OCI-M2 (cell line): ENCODE measurements around the gene OR52A5.
A peak's percentile ranks its signal among the peaks of the same experiment; 100 is the strongest.
"Not testable (repeated sequence)": the region's sequence is repeated elsewhere in the genome, so short reads cannot be mapped to it uniquely, and the experiment has no call there.

Source experiments
- DNase-seq: peaks from one replicate; lab custom pipeline; 2025; ENCODE audit not compliant: unreplicated experiment; lab: John Stamatoyannopoulos, UW

Gene OR52A5

GRCh38 chr11:5137996-5138395 is at the start of gene OR52A5:
Gene OR52A5 (minus strand): TSS chr11:5138356. CDS start chr11:5132642, 5,714 bp downstream.
- DNase-seq: no peak

DNA sequence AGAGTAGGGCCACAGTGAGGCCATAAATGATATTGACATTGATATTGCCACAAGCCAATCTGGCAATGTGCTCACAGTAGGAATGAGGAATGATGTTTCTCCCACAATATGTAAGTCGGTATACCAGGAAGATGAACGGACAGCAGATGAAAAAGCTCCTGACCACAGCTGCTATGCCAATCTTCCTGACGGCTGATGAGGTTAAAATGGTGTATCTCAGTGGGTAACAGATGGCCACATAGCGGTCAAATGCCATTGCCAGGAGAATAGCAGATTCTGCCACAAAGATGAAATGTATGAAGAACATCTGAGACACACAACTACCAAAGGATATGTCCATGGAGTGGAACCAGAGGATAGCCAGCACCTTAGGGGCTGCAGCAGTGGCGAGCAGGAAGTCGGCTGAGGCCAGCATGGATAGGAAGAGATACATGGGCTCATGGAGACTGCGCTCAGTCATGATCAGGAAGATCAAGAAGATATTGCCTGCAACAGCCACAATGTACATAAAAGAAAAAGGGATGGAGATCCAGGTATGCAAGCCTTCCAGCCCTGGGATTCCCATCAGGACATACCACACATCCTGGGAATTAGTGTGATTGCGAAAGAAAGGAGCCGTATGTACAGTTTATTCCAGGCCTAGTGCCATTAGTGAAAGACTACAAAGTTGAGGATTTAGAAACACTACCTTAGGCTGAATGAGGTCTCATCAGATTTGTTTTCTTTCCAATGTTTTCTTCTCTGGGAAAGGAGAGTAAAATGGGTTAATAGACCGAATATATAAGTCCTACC is 40.1 kb upstream of the OR52A5 start:
- DNase-seq: no peak

- DNase-seq: no peak
Measured at GRCh38 chr11:5174934-5175333, 36.8 kb upstream of the OR52A5 start.

DNA sequence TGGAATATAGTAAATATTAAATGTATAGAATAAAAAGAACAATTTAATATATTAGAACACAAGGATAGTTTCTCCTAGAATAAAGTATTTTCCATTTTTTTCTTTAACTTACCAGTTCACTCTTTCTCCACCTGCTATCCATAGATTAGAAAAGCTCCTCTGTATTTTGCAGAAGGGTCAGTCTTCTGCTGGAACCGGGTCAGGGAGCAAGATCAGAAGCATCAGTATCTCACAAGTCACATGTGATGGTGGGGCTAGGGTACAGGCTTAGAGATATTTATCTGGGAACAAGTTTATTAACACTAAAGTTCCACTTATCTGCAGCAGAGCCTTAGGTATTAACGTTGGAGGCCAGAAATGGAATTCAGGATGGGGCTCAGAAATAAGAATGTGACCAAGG is 33.7 kb upstream of the OR52A5 start:
- DNase-seq: no peak

- not testable (repeated sequence) for DNase-seq
Measured at GRCh38 chr11:5165898-5166297, 27.7 kb upstream of the OR52A5 start.

DNA sequence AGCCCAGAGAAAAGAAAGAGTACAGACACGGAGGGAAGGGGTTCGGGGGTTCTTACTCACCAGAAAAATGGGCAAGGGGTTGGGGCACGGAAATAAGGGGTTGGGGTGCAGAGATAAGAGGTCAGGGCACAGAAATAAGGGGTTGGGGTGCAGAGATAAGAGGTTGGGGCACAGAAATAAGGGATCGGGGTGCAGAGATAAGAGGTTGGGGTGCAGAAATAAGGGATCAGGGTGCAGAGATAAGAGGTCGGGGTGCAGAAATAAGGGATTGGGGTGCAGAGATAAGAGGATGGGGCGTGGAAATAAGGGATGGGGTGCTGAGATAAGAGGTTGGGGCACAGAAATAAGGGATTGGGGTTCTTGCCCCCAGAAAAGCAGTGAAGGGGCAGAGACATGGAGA is 26.7 kb upstream of the OR52A5 start:
- DNase-seq: not testable (repeated sequence)

DNA sequence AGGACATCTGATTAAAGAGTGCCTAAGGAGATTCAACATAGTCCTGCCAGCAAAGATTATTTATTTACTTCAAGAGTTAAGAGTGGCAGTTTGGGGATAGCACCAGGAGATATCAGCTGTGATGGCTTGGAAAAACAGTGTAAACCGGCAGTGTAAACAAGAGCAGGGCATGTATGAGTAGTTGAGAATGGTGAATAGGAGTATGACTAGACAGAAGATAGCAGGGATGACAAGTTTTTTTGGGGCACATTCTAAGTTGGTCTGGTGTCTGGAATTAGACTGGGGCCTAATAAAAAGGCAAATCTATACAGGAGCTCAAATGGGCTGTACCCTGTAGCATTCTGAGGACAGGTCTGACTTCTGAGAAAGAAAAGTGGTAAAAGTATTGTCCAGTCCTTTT is 22.9 kb upstream of the OR52A5 start:
- not testable (repeated sequence) for DNase-seq

GRCh38 chr11:5160217-5160616 is 22.1 kb upstream of the OR52A5 start:
- not testable (repeated sequence) for DNase-seq

GRCh38 chr11:5159806-5160205 is 21.6 kb upstream of the OR52A5 start:
- no peak for DNase-seq

GRCh38 chr11:5154657-5155056 is 16.5 kb upstream of the OR52A5 start, which contains the start of gene OR52A1:
Gene OR52A1 (minus strand): TSS chr11:5154757. CDS start chr11:5152369, 2,388 bp downstream.
- DNase-seq: no peak

GRCh38 chr11:5153574-5154431 is 15.6 kb upstream of the OR52A5 start:
- no peak for DNase-seq

GRCh38 chr11:5151713-5152153 is 13.6 kb upstream of the OR52A5 start:
- DNase-seq: peak; percentile 64

GRCh38 chr11:5144206-5144605 is 6.0 kb upstream of the OR52A5 start:
- DNase-seq: not testable (repeated sequence)

DNA sequence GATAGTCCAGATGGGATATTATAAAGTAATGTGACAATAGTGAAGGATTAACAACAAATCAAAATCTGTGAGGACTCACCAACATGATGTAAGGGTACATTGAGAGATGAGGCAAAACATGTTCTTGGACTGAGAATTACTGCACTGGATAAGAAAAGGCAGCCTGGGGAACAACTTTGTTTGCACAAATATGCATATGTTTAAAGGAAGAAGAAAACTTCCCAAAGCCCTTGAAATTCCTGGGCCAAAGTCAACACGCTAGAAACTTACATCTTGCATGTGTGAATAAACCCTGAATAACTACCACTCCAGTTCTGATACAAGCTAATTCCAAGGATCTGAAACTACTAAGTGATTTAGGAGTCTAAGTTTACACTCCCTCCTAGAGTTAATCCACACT is 1.1 kb downstream of the OR52A5 start:
- DNase-seq: no peak

DNA sequence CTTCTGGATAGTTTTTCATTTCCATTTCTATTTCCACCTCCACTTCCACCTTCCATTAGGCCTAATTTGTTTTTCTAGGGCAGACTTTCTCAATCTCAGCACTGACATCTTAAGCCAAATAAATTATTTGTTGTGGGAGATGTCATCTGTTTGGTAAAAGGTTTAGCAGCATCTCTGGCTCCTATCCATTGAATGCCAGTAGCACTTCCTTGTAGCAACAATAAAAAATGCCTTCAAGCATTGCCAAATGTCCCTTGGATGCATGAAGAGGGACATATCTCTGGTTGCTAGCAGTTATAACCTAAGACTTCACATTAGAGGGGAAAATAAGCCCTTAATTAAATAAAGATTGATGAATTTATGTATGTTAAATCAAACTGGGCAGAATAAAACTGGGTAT is 1.9 kb downstream of the OR52A5 start:
- no peak for DNase-seq

GRCh38 chr11:5131584-5132335 is 6.4 kb downstream of the OR52A5 start:
- DNase-seq: no peak

DNA sequence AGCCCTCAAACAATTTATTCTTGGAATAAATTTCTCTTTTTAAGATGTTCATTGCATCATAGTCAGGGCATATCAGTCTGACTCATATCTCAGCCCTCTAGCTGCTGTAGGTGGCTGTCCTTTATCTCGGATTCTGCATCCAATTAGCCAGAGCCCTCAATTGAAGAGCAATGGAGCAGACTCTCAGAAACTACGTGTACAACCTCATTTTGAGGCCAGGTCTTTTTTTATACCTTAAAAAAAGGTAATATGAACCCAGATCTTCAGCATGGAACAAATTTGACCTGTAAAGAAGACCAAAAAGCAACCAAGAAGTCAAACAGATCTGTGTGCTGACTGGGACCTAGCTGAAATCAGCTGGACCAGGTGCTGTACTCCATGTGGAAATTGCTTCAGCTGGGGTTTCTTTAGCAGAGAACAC is 8.7 kb downstream of the OR52A5 start:
- DNase-seq: no peak

DNA sequence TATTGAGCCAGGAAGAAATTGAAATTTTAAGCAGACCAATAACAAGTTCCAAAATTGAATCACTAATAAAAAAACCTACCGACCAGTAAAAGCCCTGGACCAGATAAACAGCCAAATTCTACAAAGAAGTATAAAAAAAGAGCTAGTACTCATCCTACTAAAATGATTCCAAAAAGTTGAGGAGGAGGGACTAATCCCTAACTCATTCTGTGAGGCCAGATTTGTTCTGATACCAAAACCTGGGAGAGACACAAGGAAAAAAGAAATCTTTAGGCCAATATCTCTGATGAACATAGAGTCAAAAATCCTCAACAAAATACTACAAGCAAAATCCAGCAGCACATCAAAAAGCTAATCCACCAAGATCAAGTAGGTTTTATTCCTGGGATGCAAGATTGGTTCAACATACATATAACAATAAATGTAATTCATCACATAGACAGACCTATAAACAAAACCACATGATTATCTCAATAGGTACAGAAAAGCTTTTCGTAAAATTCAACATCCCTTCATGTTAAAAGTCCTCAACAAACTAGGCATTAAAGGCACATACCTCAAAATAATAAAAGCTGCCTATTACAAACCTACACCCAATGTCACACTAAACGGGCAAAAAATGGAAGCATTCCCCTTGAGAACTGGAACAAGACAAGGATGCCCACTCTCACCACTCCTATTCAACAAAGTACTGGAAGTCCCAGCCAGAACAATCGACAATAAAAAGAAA is 13.1 kb downstream of the OR52A5 start:
- no peak for DNase-seq

GRCh38 chr11:5123802-5124521 is 14.2 kb downstream of the OR52A5 start:
- DNase-seq: peak; percentile 62

DNA sequence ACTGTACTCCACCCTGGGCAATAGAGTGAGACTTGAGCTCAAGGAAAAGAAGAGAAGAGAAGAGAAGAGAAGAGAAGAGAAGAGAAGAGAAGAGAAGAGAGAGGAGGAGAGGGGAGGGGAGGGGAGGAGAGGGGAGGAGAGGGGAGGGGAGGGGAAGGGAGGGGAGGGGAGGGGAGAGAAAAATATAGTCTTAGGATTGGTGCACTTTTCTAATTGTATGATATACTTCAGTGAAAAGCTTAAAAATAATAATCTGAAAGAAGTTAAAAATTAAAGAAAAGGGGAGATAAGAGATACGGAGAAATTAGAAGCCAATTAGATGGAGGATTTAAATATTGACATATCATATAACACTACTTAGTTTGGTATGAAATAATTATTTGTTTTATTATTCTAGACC is 19.3 kb downstream of the OR52A5 start:
- no peak for DNase-seq
